ENCODE measurements around the gene CDH15.
"Not testable (repeated sequence)": the region's sequence is repeated elsewhere in the genome, so short reads cannot be mapped to it uniquely, and the experiment has no call there.

CDH15 gene

GRCh38 chr16:89189358-89190025, 17.9 kb downstream of the CDH15 start:
- no peak for DNase-seq

GRCh38 chr16:89190150-89190958, 18.8 kb downstream of the CDH15 start:
- no peak for DNase-seq

GRCh38 chr16:89191033-89191900, 19.7 kb downstream of the CDH15 start:
- no peak for DNase-seq

- no peak for DNase-seq
Measured at GRCh38 chr16:89191901-89192185, 20.3 kb downstream of the CDH15 start.

- not testable (repeated sequence) for DNase-seq
Measured at GRCh38 chr16:89192186-89192955, 20.8 kb downstream of the CDH15 start.

GRCh38 chr16:89192956-89193575, 21.5 kb downstream of the CDH15 start:
- no peak for DNase-seq

GRCh38 chr16:89193576-89194293, 22.2 kb downstream of the CDH15 start:
- DNase-seq: no peak

GRCh38 chr16:89194340-89195311, 23.1 kb downstream of the CDH15 start:
- DNase-seq: no peak

- no peak for DNase-seq
Measured at GRCh38 chr16:89195521-89196171, 24.1 kb downstream of the CDH15 start.

GRCh38 chr16:89197033-89197632, 25.6 kb downstream of the CDH15 start:
- DNase-seq: no peak

GRCh38 chr16:89197633-89198416, 26.3 kb downstream of the CDH15 start:
- no peak for DNase-seq

GRCh38 chr16:89198417-89199240, 27.1 kb downstream of the CDH15 start:
- no peak for DNase-seq

- no peak for DNase-seq
Measured at GRCh38 chr16:89199241-89200123, 27.9 kb downstream of the CDH15 start.

GRCh38 chr16:89200124-89200849, 28.7 kb downstream of the CDH15 start, which contains the start of gene SLC22A31:
Gene SLC22A31 (minus strand): TSS chr16:89200537. CDS start chr16:89200501, 36 bp downstream.
- DNase-seq: no peak

GRCh38 chr16:89200850-89201411, 29.4 kb downstream of the CDH15 start:
- DNase-seq: no peak

Data from NK-92 treated with Interleukin-12 subunit alpha and Interleukin-12 subunit beta, amount 100 ng/mL, for 24 hours (cell line).